Stimulated activated CD4-positive, alpha-beta T cell treated with anti-CD3 and anti-CD28 coated beads, Interleukin-1b, Interleukin-23, amount 100 ng/mL, for 1 hour (primary cell): ENCODE data around the gene TPR.
"Not testable (repeated sequence)": the region's sequence is repeated elsewhere in the genome, so short reads cannot be mapped to it uniquely, and the experiment has no call there.

Source experiments
- DNase-seq, 2 donors: peaks; one replicate each; pipeline ENCODE4 v3.0.0-alpha.2; 2020; ENCODE audit warnings: low read depth in 2 of 2

TPR gene

GRCh38 chr1:186375152-186375928, at the start of gene TPR, which contains the start of gene ODR4:
Gene TPR, minus strand, starts transcription at chr1:186375253. Its CDS starts 225 bp downstream, at chr1:186375028.
Gene ODR4, plus strand, starts transcription at chr1:186375838. Its CDS starts 3,948 bp downstream, at chr1:186379786.
- DNase-seq = peak; percentile 88 to 92

DNA sequence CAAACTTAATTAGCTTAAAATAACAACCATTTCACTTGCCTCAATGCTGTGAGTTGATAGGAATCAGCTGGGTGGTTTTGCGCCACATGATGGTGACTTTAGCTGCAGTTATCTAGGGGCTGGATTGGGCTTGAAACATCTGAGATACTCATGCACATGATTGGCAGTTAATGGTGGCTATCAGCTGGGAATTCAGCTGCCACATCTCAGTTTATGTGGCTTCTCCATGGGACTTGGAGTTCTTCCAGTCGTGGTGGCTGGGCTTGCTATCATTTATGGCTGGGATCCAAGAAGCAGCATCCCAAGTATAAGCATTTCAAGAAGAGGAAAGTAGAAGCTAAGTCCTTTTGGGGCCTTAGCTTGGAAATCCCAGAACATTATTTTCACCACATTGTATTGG, 49.5 kb upstream of the TPR start:
- DNase-seq = no peak

DNA sequence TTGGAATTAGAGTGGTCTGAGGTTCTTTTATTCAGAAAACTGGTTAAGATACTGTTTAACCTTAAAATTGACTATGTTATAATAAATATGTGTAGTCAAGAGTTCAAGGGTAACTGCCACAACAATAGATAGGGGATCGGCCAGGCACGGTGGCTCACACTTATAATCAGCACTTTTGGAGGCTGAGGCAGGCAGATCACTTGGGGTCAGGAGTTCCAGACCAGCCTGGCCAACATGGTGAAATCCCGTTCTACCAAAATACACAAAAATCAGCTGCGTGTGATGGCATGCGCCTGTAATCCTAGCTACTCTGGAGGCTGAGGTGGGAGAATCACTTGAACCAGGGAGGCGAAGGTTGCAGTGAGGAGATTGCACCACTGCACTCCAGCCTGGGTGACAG, 46.4 kb upstream of the TPR start:
- no peak for DNase-seq

DNA sequence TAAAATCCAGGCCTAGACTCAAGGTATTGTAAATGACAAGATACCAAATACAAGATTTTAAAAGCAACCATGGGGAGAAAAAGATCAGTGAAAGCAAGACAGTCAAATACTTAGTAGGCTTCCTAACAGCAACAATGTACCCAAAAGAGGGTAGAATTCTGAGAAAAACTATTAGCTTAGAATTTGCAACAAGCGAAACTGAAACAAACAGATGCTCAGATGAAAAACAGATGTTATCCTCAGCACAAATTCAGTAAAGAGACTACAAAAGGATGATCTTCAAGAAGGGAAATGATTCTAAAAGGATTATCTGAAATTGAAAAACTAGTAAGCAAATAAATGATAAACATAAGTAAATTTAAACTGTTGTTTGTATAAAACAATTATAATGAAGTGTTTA, 45.9 kb upstream of the TPR start:
- no peak for DNase-seq

DNA sequence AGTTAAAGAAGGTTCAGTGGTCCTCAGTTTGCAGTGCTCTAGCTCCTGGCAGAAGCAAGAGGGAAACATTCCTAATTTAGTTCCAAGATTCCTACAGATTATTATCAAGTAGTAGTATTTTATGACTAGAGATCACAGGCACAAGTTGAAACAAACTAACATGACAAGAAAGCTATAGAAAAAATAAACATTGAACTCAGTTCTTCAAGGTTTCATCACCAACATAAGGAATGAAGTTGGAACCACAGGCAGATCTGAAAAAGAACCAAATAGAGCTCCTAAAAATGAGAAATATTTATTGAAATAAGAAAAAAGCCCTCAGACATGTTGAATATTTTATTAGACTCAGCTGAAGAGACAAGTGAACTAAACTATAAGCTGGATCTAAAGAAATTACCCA, 45.3 kb upstream of the TPR start:
- DNase-seq = no peak

DNA sequence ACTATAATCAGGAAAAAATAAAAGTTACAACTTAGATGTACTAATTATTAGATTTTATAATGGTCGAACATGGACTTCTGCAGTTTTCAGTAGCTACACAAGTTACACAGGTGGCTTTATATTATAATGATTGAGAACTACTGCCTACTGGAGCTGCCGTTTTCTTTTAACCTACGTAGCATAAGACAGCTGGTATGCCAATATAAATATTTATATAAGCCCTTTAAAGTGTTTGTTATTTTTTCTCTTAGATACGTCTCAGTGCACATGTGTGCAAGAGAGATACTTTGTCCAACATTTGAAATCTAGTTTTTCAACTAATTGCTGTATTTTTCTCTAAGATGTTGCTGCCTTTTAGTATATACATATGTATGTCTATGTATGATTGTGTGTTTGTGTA, 43.5 kb upstream of the TPR start:
- DNase-seq = no peak

GRCh38 chr1:186413319-186413718, 38.3 kb upstream of the TPR start:
- DNase-seq = no peak

DNA sequence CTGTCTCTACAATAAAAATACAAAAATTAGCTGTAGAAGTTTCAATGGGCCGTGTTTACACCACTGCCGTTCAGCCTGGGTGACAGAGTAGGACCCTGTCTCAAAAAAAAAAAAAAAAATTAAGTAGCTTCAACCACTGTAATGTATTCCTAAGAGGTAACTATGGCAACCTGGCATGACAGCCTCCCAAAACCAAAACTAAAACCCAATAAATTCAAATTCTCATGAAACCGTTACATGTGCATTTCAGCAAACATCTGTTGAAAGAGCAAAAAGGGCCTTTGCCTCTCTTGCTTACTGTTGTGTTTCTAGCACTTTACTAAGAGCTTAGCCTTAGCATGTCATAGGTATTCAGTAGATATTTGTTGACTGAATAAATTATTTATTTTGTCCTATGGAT, 34.0 kb upstream of the TPR start:
- DNase-seq = no peak

DNA sequence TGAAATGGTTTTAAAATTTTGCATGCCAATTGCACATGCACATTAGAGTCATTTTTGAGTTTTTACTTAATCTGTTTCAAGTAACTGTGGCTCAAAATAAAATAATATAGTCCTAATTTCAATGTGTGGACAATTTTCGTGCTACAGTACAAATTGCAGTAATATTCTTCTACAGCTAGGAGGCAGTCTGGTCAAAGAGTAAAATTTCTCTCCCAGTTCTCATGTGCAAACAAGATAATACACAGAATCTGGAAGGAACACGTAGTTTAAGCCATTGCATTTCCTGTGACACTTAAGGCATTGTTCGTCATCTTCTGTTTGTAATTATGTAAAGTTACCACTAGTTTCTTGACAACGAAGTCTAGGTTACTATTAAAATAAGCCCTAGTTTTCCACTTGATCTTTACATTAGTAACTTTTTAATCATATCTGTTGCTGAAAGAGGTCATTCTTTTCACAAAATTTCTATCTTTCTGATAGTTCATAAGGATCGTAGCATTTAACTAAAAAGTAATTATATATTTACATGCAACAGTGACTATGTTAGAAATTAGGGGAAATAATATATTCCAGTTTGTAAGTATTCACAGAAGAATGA, 29.5 kb upstream of the TPR start:
- DNase-seq = no peak

GRCh38 chr1:186403632-186404031, 28.6 kb upstream of the TPR start:
- no peak for DNase-seq

DNA sequence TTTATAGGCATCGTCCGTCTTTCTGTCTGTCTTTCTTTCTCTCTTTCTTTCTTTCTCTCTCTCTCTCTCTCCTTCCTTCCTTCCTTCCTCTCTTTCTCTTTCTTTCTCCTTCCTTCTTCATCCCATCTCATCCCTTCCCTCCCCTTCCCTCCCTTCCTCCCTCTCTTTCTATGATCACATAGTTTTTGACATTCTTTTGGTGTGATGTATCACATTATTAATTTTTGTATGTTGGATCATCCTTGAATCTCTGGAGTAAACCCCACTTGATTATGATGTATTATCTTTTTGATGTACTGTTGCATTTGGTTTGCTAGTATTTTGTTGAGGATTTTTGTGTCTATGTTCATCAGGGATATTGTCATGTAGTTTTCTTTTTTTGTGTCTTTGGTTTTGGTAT, 26.4 kb upstream of the TPR start:
- not testable (repeated sequence) for DNase-seq

DNA sequence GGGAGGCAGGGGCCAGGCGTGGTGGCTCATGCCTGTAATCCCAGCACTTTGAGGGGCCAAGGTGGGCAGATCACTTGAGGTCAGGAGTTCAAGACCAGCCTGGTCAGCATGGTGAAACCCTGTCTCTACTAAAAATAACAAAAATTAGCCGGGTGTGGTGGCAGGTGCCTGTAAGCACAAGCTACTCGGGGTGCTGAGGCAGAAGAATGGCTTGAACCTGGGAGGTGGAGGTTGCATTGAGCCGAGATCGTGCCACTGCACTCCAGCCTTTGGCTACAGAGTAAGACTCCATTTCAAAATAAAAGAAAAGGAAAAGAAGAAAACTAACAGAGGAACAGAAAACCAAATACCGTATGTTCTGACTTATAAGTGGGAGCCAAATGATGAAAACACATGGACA, 17.7 kb upstream of the TPR start:
- not testable (repeated sequence) for DNase-seq

DNA sequence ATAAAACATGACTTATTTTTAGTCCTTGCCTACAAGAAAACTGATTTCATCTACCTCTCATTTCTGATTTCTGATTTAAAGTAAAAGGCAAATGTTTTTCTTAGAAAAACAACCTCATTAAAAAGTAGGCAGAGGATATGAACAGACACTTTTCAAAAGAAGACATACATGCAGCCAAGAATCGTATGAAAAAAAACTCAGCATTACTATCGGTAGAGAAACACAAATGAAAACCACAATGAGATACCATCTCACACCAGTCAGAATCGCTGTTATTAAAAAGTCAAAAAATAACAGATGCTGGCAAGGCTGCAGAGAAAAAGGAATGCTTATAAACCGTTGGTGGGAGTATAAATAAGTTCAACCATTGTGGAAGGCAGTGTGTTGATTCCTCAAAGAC, 16.8 kb upstream of the TPR start:
- no peak for DNase-seq

GRCh38 chr1:186390925-186391324, 15.9 kb upstream of the TPR start:
- no peak for DNase-seq

DNA sequence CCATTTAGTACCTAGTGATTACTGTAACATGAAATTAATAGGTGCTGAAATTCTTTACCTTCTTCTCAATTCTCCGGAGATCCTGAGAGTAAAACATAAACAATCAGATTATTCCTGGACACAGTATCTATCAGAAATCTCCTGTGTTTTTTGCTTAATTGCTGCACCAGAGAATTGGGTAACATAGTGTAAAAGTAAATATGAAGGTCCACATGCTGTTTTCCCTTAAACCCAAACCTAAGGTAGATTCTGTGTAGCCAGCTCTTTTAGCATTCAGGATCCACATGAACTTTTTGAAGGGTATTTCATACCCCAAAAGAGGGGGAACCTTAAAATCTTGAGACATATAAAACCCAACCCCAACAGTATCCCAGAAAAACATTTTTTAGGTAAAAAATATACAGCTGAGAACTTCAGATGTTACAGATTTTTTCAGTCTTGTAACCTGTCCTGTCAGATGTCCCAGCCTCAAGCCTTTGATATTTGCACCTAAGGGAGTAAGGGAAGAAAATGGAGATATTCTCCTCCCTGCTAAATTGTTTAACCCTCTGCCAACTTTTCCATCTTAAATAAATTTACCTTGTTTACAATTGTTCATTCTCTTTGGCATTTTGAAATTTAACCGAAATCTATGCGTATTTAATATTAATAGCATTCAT, 11.8 kb upstream of the TPR start:
- DNase-seq = no peak

- no peak for DNase-seq
Measured at GRCh38 chr1:186375929-186376319, 871 bp upstream of the TPR start.

DNA sequence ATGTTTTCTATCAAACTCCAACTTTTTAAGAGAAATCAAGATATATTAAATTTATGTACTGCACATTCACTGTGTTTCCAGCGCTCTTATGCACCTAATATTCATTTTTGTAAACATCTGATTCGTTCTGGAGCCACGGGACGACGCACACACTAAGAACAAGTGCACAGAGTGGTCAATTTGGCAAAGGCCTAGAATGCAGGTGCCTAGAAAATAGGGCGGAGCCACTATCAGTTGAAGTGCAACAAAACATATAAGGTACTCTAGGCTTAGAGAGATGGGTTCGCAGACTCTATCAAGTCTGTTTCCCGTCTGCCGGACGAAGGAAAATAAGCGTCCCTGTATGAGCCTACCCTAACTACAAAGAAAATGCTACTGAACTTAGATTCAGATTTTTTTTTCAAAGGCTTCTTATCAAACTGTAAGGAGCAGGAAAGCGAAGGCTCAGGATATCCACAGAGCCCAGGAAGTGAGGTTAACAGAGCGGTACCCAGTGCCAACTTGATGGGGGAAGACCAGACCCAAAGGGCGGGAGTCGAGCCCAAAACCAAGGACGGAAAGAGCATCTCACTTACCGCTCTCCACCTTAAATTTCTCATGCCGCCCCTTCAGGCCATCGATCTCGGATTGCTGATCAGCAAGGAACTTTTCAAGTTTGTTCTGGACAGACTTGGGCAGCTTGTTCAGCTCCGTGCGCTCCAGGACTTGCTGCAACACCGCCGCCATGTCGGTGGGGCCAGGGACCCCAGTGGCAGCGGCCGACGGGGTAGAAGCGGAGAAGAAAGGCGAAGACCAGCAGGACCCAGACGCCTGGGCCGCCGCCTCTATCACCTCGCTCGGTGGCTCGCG, 526 bp downstream of the TPR start:
- DNase-seq = no peak

- not testable (repeated sequence) for DNase-seq
Measured at GRCh38 chr1:186347837-186348691, 27.0 kb downstream of the TPR start.

DNA sequence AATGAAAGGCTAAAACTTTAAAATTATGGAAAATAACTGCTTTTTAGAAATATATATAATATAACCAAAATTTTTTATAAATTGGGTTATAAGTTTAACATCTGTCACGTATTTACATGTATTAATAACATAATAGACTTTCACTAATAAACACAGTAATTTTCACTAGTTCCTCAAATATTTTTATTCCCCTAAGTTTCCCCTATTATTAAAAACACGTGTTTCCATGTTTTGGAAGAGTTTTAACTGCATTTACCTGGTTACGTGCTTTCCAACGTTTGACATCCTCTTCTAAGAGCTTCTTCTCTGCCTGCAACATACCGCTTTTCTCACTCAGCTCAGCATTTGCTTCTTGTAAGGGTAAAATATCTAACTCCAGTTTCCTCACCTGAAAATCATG, 34.3 kb downstream of the TPR start:
- DNase-seq = no peak

DNA sequence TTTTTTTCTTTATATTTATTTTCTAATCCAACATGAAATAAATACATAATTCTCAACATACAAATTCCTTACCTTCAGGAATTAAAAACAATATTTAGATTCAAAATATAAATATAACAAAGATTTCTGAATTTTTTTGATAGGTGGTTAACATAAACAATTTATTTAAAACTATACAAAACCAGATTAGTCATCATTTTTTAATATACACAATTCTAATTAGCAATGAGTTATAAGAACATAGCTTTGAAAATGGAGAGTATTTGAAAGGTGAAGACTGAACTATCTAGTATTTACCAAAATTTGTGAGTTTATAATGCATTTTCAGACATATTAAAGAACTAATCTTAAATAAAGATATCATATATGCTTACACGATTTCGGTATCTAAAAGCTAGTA, 37.5 kb downstream of the TPR start:
- no peak for DNase-seq

- no peak for DNase-seq
Measured at GRCh38 chr1:186330758-186331157, 44.3 kb downstream of the TPR start.
